NT2/D1 (cell line): ENCODE data around the gene CX3CL1.

Source experiments
- YY1 ChIP-seq: IDR thresholded peaks from 2 replicates; pipeline ENCODE4 v1.6.1; 2011; ENCODE audit not compliant: insufficient read length, insufficient read depth
- ZNF274 ChIP-seq: IDR thresholded peaks from 2 replicates; pipeline ENCODE4 v1.6.1; 2011; ENCODE audit warnings: mild to moderate bottlenecking, low read depth, low read length

- TF ChIP-seq YY1 = no peak
- TF ChIP-seq ZNF274 = no peak
Observed at GRCh38 chr16:57361404-57361803, 10.9 kb upstream of the CX3CL1 start.
